HG02759 (cell line): ENCODE data around the gene KRTAP29-1.

ENCODE experiments used
- ATAC-seq: cut with Tn5 transposase; IDR thresholded peaks from one replicate; pipeline ENCODE4 v1.9.1; 2021; ENCODE audit warnings: mild to moderate bottlenecking, moderate library complexity; ENCODE audit not compliant: unreplicated experiment

KRTAP29-1 gene

DNA sequence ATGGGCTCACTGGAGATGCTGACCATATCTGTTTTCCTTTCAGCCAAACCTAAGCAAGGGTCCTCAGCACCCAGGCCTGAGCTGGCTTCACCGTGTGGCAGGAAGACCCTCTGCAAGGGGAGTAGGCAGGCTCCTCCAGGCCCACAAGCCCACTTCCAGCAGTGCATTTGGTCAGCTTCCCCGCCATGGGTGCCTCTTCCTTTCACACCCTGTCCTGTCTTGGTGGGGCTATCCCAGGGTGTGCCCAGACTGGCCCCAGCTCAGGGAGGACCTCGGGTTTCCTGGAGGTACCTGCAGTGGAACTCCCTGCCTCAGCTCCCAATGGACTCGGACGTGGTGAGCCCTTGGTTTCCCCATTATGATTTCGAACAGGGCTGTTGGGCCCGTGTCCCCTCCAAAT lies 25.6 kb upstream of the KRTAP29-1 start:
- no peak for ATAC-seq

GRCh38 chr17:41327411-41328120 lies 24.9 kb upstream of the KRTAP29-1 start:
- ATAC-seq: no peak

DNA sequence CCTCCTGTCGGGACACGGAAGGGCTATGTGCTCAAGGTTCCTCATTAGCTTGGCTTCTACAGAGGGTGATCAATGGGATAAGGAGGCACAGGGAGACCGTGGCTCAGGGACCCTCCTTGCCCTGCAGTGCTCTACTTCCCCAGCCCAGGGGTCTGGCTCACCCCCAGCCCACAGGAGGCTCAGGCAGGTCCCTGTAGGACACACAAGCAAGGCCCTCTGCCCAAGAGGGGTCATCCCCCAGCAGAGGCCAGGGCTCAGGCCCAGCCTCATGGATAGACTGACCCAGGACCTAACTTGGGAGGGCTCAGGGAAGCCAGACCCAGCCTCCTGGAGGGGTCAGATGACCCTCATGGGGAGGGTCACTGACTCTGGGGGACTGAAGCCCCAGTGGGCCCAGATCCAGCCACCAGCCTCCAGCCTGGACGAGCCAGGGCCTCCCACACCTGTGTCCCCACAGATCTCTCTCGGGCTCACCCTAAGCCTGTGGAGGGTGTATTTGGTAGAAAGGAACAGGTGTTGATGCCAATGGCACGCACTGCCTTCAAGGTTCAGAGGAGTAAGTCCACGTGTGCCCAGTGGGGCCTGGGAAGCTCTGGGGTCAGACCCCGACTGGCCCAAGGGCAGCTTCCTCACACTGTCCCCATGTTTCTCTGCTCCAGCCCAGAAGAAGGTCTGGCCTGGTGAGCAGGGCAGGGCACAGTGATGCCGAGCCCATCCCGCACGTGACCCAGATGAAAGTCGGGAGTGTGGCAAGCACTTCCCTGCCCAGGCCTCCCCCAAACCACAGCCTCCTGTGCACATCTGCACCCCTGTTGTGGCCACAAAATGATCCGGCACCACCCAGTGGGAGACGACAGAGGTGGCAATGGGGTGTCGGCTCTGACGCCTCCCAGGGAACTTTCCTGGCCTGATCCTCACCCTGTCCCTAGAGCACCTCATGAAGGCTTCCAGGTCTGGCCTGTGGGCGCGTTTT lies 23.8 kb upstream of the KRTAP29-1 start:
- ATAC-seq: no peak

GRCh38 chr17:41325611-41326010 lies 23.0 kb upstream of the KRTAP29-1 start:
- no peak for ATAC-seq

GRCh38 chr17:41325126-41325525 lies 22.5 kb upstream of the KRTAP29-1 start:
- ATAC-seq: no peak

GRCh38 chr17:41324180-41325075 lies 21.8 kb upstream of the KRTAP29-1 start:
- no peak for ATAC-seq

DNA sequence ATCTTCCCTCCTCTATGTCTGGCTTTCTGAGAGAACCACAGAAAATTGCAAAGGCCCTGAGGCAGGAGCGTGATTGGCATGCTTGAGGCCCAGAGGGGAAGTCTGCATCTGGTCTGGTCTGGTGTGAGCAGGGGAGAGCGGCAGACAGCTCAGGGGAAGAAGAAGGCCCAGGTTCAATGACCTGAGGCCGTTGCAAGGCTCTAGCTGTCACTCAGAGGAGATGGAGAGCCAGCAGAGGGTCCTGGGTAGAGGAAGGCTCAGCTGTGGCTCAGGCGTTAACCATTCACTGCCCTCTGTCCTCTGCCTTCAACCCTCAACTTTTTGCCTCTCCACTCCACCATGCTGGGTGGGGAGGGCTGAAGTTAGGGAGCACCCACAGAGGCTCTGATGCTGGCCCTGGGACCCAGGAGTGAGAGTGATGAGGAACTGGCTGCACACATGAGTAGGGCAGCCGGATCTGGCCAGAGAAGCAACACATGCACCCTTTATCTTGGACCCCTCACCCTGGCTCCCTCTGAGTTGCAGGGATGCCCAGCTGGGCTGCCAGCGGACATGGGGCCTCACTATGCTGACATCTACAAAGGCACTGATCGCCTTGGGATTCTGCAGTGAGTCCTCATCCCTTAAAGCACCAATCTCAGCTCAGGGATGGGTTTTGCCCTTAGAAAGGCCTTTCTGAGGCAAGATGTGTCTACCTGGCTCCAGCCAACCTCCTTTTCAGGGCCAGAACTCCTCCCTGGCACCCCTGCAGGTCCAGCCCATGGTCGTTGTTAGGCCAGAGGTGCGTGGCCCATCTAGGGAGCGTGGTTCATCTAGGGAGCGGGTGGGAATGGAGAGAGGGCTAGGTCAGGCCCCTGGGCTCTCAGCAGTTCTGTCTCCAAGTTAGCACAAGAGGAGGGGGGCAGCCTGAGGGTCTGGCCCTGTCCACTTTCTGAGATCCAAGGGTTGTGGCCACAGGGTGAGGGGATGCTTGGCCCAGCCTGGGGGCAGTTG lies 20.5 kb upstream of the KRTAP29-1 start:
- no peak for ATAC-seq

DNA sequence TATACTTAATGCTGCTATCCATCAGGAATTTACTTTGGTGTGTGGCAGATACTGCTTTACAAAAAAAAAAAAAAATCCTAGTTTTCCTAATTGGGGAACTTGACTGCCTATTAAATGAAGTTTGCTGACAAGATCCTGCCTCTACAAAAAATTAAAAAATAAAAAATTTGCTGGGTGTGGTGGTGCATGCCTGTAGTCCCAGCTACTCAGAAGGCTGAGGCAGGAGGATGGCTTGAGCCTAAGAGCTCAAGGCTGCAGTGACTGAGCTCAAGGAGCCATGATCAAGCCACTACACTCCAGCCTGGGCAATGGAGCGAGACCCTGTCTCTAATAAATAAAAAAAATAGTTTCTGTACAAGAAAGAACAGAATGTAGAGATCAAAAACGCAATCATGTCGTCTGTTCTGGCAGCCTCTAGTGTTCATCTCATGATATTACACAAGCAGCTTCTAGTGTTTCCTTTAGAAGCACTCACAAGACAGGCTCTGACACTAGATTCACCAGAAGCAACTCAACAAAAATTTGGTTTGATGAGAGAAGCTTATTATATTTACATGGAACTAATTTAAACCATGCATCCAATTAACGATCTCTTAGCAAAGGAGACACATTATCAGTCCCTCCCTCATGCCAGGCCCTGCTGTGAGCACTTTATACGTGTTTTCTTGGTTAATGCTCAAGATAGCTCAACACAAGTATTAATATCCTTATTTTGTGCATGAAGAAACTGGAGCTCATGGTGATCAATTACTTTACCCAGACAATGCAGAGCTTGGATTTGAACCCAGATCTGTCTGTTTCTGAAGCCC lies 19.6 kb upstream of the KRTAP29-1 start:
- no peak for ATAC-seq

GRCh38 chr17:41318231-41318630 lies 15.6 kb upstream of the KRTAP29-1 start:
- ATAC-seq: no peak

- ATAC-seq: no peak
Measured at GRCh38 chr17:41315814-41316445, 13.3 kb upstream of the KRTAP29-1 start.

- no peak for ATAC-seq
Measured at GRCh38 chr17:41315204-41315794, 12.6 kb upstream of the KRTAP29-1 start, which contains the start of gene KRTAP17-1. Gene KRTAP17-1 (minus strand): TSS chr17:41315710. CDS start chr17:41315650, 60 bp downstream.

DNA sequence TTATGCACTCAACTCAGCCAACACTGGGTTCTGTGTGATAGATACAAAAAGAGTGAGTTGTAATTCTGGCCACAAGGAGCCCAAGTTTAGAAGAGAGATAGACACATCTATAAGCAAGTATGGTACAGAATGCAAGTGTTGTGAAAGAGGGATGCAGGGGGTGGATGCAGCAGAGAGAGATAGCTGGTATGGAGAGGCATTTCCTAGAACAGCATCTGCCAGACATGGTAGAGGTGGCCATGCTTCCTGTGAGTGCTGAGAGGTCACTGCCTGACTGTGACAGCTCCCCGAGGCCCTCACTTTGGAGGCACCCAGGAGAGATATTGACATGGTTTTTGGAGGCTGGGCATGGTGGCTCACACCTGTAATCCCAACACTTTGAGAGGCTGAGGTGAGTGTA lies 8.5 kb upstream of the KRTAP29-1 start:
- no peak for ATAC-seq

DNA sequence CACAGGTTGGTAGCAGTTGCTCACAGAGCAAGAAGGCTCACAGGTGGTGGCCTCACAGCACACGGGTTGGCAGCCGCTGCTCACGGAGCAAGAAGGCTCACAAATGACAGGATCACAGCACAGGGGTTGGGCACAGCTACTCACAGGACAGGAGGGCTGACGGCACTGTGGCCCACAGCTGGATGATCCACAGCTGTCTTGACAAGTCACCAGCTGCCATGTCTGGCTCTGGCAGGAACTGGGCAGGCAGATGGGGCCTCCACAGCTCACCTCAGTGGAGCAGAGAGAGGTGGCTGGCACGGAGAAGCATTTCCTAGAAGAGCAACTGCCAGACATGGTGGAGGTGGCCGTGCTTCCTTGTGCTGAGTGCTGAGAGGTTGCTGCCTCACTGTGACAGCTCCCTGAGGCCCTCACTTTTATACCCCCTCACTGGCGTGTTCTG lies 6.3 kb upstream of the KRTAP29-1 start, which contains the start of gene KRTAP16-1:
TSS of gene KRTAP16-1 (minus strand) at position 392 of the 442 bp plus-strand sequence. CDS start at position 336, 56 bp downstream.
- ATAC-seq: peak; percentile 30

- ATAC-seq: peak; percentile 60
Measured at GRCh38 chr17:41308251-41308917, 5.7 kb upstream of the KRTAP29-1 start.

- ATAC-seq: no peak
Measured at GRCh38 chr17:41307647-41308046, 5.0 kb upstream of the KRTAP29-1 start.

DNA sequence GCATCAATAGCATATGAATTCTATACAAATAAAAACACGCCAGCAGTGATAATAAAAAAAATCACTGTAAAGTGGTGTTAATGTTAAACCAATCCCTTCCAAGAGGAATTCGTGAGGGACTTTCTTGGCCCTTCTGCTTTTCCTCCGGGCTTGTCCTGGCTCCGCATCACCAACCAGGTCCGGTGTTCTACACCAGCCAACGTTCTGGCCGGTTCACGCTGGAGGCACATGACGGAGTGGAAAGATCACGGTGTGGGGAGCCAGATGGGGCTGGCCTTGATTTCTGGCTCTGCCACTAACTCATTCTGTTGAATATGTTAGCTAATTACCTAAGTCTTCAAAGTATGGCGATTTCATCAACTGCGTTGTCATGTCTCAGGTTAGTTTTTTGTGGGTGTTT lies 1.4 kb upstream of the KRTAP29-1 start:
- ATAC-seq: no peak

- ATAC-seq: no peak
Measured at GRCh38 chr17:41302981-41303380, 330 bp upstream of the KRTAP29-1 start.
